GM21737 (cell line): ENCODE data around the gene ADAMTS4.

Experiments used
- ATAC-seq: cut with Tn5 transposase; IDR thresholded peaks from one replicate; pipeline ENCODE4 v1.9.1; 2021; ENCODE audit warnings: mild to moderate bottlenecking, moderate library complexity; ENCODE audit not compliant: unreplicated experiment

ADAMTS4 gene

DNA sequence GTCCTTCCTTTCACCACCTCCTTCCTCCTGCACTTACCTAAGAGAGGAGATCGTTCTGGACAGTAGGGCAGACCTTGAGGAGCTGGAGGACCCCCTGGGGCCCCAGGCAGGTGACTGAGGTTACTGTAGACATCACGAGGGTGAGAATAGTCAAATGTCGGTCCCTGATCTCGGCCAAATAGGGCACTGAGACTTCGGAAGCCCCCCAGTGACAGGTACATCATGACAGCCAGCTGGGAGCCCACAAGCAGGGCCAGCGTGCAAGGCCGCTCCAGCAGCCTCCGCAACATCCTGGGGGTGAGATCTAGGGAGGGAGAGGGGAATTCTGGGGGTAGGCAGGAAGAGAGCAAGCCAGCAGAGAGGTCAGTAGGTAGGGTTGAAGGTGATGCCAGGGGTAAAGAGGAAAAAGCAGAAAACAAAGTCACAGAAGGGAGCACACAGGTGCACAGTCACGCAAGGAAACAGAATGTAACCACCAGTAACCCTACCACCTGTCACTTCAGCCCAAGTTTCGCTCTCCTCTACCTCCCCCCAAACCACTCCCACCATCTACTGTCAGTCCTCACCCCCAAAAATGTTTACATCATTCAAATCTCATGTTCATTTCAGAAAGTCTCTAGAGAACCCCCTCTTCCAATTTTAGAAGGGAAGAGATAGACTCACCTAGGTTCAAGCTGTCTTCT is 22.9 kb downstream of the ADAMTS4 start:
- no peak for ATAC-seq

DNA sequence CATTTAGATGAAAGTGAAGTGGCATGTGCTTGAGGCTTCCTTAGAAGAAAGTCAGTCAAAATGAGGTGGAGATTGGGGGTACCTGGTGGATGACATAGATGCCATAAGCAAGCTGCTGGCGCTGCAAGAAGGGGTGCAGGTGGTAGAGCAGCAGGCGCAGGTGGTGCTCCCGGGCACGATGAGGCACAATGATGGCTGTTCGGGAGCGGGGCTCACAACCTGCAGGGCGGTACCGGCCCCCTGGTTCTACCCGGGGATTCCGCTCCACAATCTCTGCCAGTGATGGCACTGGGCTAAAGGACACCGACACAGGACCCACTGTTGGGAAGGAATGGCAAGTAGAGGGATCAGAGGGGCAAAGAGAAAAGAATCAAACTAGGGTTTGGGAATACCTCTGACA is 23.9 kb downstream of the ADAMTS4 start:
- no peak for ATAC-seq

- no peak for ATAC-seq
Measured at GRCh38 chr1:161173711-161174110, 25.1 kb downstream of the ADAMTS4 start.

GRCh38 chr1:161172776-161173376 is 26.0 kb downstream of the ADAMTS4 start:
- ATAC-seq: no peak

DNA sequence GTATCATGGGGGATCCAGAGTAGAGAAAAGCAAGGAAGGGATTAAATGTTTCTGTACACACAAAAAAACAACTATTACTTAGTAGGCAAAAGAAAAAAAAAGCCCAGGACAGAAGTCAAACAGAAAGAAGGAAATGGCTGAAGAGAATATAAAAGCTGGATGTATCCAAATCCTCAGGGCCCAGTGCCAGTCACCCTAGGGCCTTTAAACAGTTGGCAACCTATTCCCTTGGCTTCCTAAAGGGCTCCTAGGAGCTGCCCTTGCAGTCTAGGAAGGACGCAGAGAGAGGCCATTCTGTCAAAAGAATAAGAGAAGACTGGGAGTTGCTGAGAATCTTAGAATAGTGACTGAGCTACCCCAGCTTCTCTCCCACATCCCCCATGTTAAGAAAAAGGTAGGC is 26.5 kb downstream of the ADAMTS4 start:
- ATAC-seq: no peak

GRCh38 chr1:161171696-161172095 is 27.2 kb downstream of the ADAMTS4 start:
- no peak for ATAC-seq

- ATAC-seq: no peak
Measured at GRCh38 chr1:161171191-161171590, 27.7 kb downstream of the ADAMTS4 start.

DNA sequence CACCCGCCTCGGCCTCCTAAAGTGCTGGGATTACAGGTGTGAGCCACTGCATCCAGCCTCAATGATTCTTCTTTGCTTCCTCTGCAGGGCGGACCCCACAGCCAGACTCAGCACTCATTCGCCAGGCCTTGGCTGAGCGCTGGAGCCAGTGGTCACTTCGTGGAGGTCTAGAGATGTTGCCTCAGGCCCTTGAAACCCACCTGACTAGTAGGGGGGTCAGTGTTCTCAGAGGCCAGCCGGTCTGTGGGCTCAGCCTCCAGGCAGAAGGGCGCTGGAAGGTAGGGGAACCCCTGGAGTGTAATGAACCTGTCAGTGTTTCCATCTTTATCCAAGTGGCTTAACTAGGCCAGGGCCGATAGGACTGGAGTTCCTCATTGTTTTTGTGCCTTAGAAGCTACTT is 29.9 kb downstream of the ADAMTS4 start:
- no peak for ATAC-seq

GRCh38 chr1:161166669-161167548 is 31.9 kb downstream of the ADAMTS4 start:
- no peak for ATAC-seq

DNA sequence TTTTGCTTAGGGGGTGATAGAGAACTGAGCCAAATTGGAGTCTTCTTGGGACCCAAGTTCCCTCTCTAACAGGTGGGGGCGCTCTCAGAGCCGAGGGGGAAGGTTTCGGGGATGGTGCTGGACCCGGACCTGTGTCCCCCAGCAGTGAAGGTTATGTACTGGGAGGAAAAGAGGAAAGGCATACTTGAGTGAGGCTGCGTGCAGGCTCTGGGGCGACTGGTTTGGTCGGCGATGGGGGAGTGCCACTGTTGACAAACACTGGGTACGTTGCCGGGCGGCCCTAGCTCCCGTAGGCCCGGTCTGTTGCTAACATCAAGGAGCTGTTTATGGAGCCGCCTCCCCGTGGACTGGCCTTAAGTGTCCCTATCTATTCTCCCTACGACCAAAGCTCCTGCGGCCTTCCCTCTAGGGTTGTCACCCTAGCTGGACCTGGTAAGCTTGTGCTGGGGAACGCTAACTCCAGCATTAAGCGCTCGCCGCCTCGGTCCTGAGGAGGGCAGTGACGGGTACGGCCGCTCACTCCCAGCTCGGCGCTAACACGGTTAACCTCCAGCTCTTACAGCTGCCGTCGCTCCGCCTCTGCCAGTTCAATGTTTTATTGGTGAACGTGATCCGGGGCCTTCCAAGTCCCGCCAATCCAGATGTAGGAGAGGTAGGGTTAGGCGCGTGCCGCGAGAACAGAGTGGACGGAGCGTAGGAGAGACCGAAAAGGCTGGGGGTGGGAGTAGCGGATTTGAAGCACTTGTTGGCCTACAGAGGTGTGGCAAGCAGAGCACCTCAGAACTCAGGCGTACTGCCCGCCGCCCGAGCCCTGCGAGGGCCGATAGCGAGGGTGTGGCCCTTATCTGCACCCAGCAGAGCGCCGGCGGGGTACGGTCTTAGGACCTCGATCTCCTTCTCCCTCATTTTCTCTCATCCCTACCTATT is 32.8 kb downstream of the ADAMTS4 start, which contains the start of gene PPOX:
Gene PPOX (plus strand): TSS at position 685 of the 927 bp plus-strand sequence. CDS start 422 bp downstream, outside the sequence.
- peak; percentile 88 for ATAC-seq

GRCh38 chr1:161164901-161165610 is 33.8 kb downstream of the ADAMTS4 start:
- ATAC-seq: no peak

GRCh38 chr1:161163793-161164192 is 35.1 kb downstream of the ADAMTS4 start:
- no peak for ATAC-seq

- ATAC-seq: no peak
Measured at GRCh38 chr1:161162806-161163205, 36.0 kb downstream of the ADAMTS4 start.

- no peak for ATAC-seq
Measured at GRCh38 chr1:161162052-161162451, 36.8 kb downstream of the ADAMTS4 start.

DNA sequence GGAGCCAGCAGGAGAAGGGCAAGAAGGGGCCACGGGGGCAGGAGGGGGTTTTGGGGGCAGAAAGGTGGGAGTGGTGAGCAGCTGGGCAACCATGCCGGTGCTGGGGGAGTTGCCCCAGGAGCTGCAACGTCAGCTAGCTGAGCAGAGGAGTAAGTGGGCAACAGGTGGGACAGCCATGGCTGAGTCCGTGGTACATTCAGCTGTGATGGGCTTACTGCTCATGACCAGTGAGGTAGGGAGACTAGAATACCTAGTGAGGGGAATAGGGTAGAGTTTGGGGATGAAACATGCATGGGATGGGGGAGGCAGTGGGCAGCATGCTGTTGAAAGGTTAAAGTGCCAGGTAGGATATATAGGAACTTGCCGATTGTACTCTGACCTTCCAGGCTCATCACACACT is 37.2 kb downstream of the ADAMTS4 start:
- ATAC-seq: no peak

- no peak for ATAC-seq
Measured at GRCh38 chr1:161160671-161161145, 38.1 kb downstream of the ADAMTS4 start.

DNA sequence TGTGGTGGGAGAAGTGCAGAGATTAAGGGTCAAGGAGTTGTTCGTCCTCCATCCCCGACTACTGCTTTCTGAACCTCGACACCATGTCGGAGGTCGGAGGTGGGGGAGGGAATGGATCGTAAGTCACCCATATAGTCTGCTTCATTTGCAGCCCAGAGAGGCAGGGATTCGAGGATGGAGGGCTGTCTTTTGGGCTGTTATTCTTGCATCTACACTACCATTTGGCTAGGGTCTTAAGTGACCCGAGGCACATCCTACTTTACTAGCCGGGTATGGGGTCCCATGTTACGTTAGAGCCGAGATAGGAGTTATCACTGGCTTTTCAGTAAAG is 39.0 kb downstream of the ADAMTS4 start:
- ATAC-seq: no peak

GRCh38 chr1:161159087-161159912 is 39.6 kb downstream of the ADAMTS4 start, which contains the start of gene USP21:
Gene USP21 (plus strand): TSS chr1:161159500. CDS start chr1:161160641, 1,141 bp downstream.
- peak; percentile 69 for ATAC-seq
